CD14-positive monocyte (primary cell): ENCODE measurements around the gene NBEA. TPM values are rescaled to one million over a fixed set of nuclear protein-coding genes. Genes with fewer than 3 reads are reported as not detected.
"Not testable (repeated sequence)": the region's sequence is repeated elsewhere in the genome, so short reads cannot be mapped to it uniquely, and the experiment has no call there.

Experiments used
- DNase-seq, 3 donors: peaks; one replicate each; pipeline ENCODE4 v3.0.0-alpha.2; 2011 to 2022
- H2AFZ ChIP-seq: 2 replicates; pipeline ENCODE4 v1.6.0; 2012; ENCODE audit warnings: mild to moderate bottlenecking, low read depth, low read length, inconsistent platforms; ENCODE audit not compliant: insufficient read depth, poor library complexity, severe bottlenecking
- H3K27ac ChIP-seq, 2 donors: 1 replicate in 1 of 2; 2 replicates in 1 of 2; pipeline ENCODE4 v1.5.1; 2012 to 2013; ENCODE audit warnings: low read length in 2 of 2, control low read depth in 1 of 2, inconsistent platforms in 1 of 2, low read depth in 1 of 2, mild to moderate bottlenecking in 1 of 2
- H3K27me3 ChIP-seq, 2 donors: one replicate each; pipeline versions ENCODE4 v1.6.0 to v1.6.1; 2011 to 2013; ENCODE audit warnings: low read length in 2 of 2; ENCODE audit not compliant: control insufficient read depth in 2 of 2, insufficient read depth in 2 of 2
- H3K36me3 ChIP-seq, 2 donors: replicated peaks in 1 of 2; 1 replicate in 1 of 2; 2 replicates in 1 of 2; pipeline versions ENCODE4 v1.5.1 to v1.6.1; 2012 to 2013; ENCODE audit warnings: low read length in 2 of 2, control low read depth in 1 of 2, inconsistent platforms in 1 of 2, mild to moderate bottlenecking in 1 of 2; ENCODE audit not compliant: insufficient read depth in 2 of 2, control insufficient read depth in 1 of 2
- H3K4me1 ChIP-seq, 2 donors: 1 replicate in 1 of 2; 2 replicates in 1 of 2; pipeline versions ENCODE4 v1.5.1 to v1.6.1; 2012 to 2013; ENCODE audit warnings: low read length in 2 of 2, control low read depth in 1 of 2, inconsistent platforms in 1 of 2, mild to moderate bottlenecking in 1 of 2, moderate library complexity in 1 of 2; ENCODE audit not compliant: insufficient read depth in 2 of 2, control insufficient read depth in 1 of 2
- H3K4me2 ChIP-seq: replicated peaks from 2 replicates; pipeline ENCODE3; 2012; ENCODE audit warnings: low read length, moderate library complexity, mild to moderate bottlenecking; ENCODE audit not compliant: poor library complexity, severe bottlenecking; ENCODE audit errors: extremely low read depth
- H3K4me3 ChIP-seq, 3 experiments: fragments of 200-600 bp in 1 of 3; sonication (generic) in 1 of 3; replicated peaks in 1 of 3; 1 replicate in 2 of 3; 2 replicates in 1 of 3; pipeline ENCODE4 v1.5.1; 2011 to 2013; ENCODE audit warnings: low read length in 3 of 3, mild to moderate bottlenecking in 3 of 3, control low read depth in 2 of 3, low read depth in 2 of 3, inconsistent platforms in 1 of 3, moderate library complexity in 1 of 3
- H3K79me2 ChIP-seq: 2 replicates; pipeline ENCODE4 v1.6.0; 2012; ENCODE audit warnings: mild to moderate bottlenecking, control low read depth, inconsistent platforms, low read length, moderate library complexity; ENCODE audit not compliant: insufficient read depth
- H3K9ac ChIP-seq: 2 replicates; pipeline ENCODE4 v1.6.0; 2017; ENCODE audit warnings: low read length, mild to moderate bottlenecking; ENCODE audit not compliant: insufficient read depth, poor library complexity, severe bottlenecking
- H3K9me3 ChIP-seq, 2 donors: replicated peaks in 1 of 2; 1 replicate in 1 of 2; 2 replicates in 1 of 2; pipeline versions ENCODE4 v1.5.1 to v1.6.1; 2012 to 2013; ENCODE audit warnings: low read length in 2 of 2, control low read depth in 1 of 2; ENCODE audit not compliant: control insufficient read depth in 1 of 2, insufficient read depth in 1 of 2
- H4K20me1 ChIP-seq: 2 replicates; pipeline ENCODE4 v1.6.0; 2012; ENCODE audit warnings: mild to moderate bottlenecking, low read length, control low read depth, moderate library complexity; ENCODE audit not compliant: insufficient read depth
- H3K27ac Mint-ChIP-seq, 7 donors: one replicate each; pipeline ENCODE4 v1.8.0; 2020; ENCODE audit warnings: mild to moderate bottlenecking in 7 of 7, mixed read lengths in 7 of 7, moderate library complexity in 6 of 7, inconsistent platforms in 2 of 7
- H3K27me3 Mint-ChIP-seq, 3 donors: one replicate each; pipeline ENCODE4 v1.8.0; 2021 to 2022; ENCODE audit warnings: low read depth in 3 of 3, mild to moderate bottlenecking in 3 of 3, mixed read lengths in 3 of 3, moderate library complexity in 3 of 3, inconsistent platforms in 1 of 3
- H3K36me3 Mint-ChIP-seq, 2 donors: one replicate each; pipeline ENCODE4 v1.8.0; 2020; ENCODE audit warnings: mixed read lengths in 2 of 2, inconsistent platforms in 1 of 2, mild to moderate bottlenecking in 1 of 2
- H3K4me1 Mint-ChIP-seq: one replicate; pipeline ENCODE4 v1.8.0; 2020; ENCODE audit warnings: mild to moderate bottlenecking, mixed read lengths
- H3K4me3 Mint-ChIP-seq, 2 donors: one replicate each; pipeline ENCODE4 v1.8.0; 2020; ENCODE audit warnings: mild to moderate bottlenecking in 2 of 2, mixed read lengths in 2 of 2, moderate library complexity in 1 of 2
- H3K9me3 Mint-ChIP-seq, 7 donors: one replicate each; pipeline ENCODE4 v1.8.0; 2020 to 2022; ENCODE audit warnings: mixed read lengths in 7 of 7, mild to moderate bottlenecking in 6 of 7, moderate library complexity in 6 of 7, inconsistent platforms in 2 of 7
- WGBS: methylation state at CpG from one replicate; pipeline ENCODE4 v1.1.5; 2013; ENCODE audit warnings: missing lambda C conversion rate; ENCODE audit not compliant: insufficient coverage; 5-methylcytosine and 5-hydroxymethylcytosine counted together
- intact Hi-C, 2 donors: fragments of 100-400 bp; cut with micrococcal nuclease; formaldehyde crosslinking; loops; one replicate each; pipeline versions ENCODE4 v1.15.0 to v1.15.1; 2023
- polyA plus RNA-seq, 3 donors: library from polyadenylated mRNA; depleted of rRNA in 1 of 3; unstranded in 2 of 3; stranded (reverse) in 1 of 3; fragments of 300-500 nt in 2 of 3; fragments of >200 nt in 1 of 3; fragmentation: Illumina TruSeq in 2 of 3; gene quantifications; 1 replicate in 2 of 3; 2 replicates in 1 of 3; pipeline ENCODE4 v1.2.3, GENCODE V29; 2012 to 2021
- TF ChIP-seq, protein P1 (sequence below): fragments of 200-600 bp; IDR thresholded peaks from one replicate; pipeline ENCODE4 v1.8.0; 2022; ENCODE audit warnings: antibody characterized with exemption, mild to moderate bottlenecking

Gene NBEA
- polyA plus RNA-seq, 3 donors = 0.03 to 0.23 (median 0.08) TPM

- no CpG with 5 or more reads among the region's 3 CpGs for WGBS
- peaks cover 13 to 33% (median 25%) of the 10 kb centered on the region in 7 donors for H3K9me3 Mint-ChIP-seq
Observed at GRCh38 chr13:34993470-34993869, 51.4 kb downstream of the NBEA start.

DNA sequence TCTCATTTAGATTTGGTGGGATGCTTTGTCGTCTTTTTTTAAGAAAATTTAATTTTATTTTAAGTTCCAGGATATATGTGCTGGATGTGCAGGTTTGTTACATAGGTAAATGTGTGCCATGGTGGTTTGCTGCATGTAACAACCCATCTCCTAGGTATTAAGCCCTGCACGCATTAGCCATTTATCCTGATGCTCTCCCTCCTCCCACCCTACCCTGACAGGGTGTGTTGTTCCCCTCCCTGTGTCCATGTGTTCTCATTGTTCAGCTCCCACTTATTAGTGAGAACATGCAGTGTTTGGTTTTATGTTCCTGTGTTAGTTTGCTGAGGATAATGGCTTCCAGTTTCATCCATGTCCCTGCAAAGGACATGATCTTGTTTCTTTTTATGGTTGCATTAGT lies 61.7 kb downstream of the NBEA start:
- intact Hi-C loops, H3K27me3 Mint-ChIP-seq, H3K9me3 Mint-ChIP-seq, H3K27me3 ChIP-seq, H4K20me1 ChIP-seq, H3K36me3 ChIP-seq, H3K9ac ChIP-seq, H3K4me1 Mint-ChIP-seq, H2AFZ ChIP-seq, H3K9me3 ChIP-seq, H3K4me3 Mint-ChIP-seq, H3K36me3 Mint-ChIP-seq, DNase-seq, H3K27ac Mint-ChIP-seq, H3K4me3 ChIP-seq, H3K4me1 ChIP-seq, H3K27ac ChIP-seq, H3K4me2 ChIP-seq, H3K79me2 ChIP-seq: not testable (repeated sequence)
- WGBS = no CpG with 5 or more reads among the region's 2 CpGs

More at GRCh38 chr13:34993470-34993869, 51.4 kb downstream of the NBEA start:
- H3K79me2 ChIP-seq = no peaks in the 10 kb centered on the region
- H3K4me1 ChIP-seq = no peaks in the 10 kb centered on the region
- H3K27me3 ChIP-seq = no peaks in the 10 kb centered on the region
- H3K27me3 Mint-ChIP-seq = no peaks in the 10 kb centered on the region
- H3K27ac Mint-ChIP-seq = no peak overlapping the region
- H3K4me3 Mint-ChIP-seq = no peak overlapping the region
- no peaks in the 10 kb centered on the region for H3K36me3 Mint-ChIP-seq
- DNase-seq = no peak
- intact Hi-C loops = no loop called here
- H2AFZ ChIP-seq = no peak overlapping the region
- H4K20me1 ChIP-seq = no peaks in the 10 kb centered on the region
- peaks cover 24 to 31% of the 10 kb centered on the region in 2 donors for H3K9me3 ChIP-seq
- no peaks in the 10 kb centered on the region for H3K36me3 ChIP-seq
- H3K4me3 ChIP-seq = no peak overlapping the region
- TF ChIP-seq, protein P1, sequence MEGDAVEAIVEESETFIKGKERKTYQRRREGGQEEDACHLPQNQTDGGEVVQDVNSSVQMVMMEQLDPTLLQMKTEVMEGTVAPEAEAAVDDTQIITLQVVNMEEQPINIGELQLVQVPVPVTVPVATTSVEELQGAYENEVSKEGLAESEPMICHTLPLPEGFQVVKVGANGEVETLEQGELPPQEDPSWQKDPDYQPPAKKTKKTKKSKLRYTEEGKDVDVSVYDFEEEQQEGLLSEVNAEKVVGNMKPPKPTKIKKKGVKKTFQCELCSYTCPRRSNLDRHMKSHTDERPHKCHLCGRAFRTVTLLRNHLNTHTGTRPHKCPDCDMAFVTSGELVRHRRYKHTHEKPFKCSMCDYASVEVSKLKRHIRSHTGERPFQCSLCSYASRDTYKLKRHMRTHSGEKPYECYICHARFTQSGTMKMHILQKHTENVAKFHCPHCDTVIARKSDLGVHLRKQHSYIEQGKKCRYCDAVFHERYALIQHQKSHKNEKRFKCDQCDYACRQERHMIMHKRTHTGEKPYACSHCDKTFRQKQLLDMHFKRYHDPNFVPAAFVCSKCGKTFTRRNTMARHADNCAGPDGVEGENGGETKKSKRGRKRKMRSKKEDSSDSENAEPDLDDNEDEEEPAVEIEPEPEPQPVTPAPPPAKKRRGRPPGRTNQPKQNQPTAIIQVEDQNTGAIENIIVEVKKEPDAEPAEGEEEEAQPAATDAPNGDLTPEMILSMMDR = no peak
- no peaks in the 10 kb centered on the region for H3K4me1 Mint-ChIP-seq
- no peak overlapping the region for H3K4me2 ChIP-seq
- H3K9ac ChIP-seq = no peak overlapping the region
- H3K27ac ChIP-seq = no peak overlapping the region
